Hippocampal formation (tissue), 2 donors: ENCODE data around the gene EEF1AKMT3.
A peak's percentile ranks its signal among the peaks of the same experiment; 100 is the strongest.

ENCODE experiments used
- DNase-seq, 2 donors: peaks; one replicate each; lab custom pipeline; 2025; lab: John Stamatoyannopoulos, UW

Gene EEF1AKMT3

GRCh38 chr12:57772429-57773322 is at the start of gene EEF1AKMT3:
TSS of gene EEF1AKMT3 (plus strand) at chr12:57772614. CDS start at chr12:57772725, 111 bp downstream.
- DNase-seq = peak in 1 of 2 donors; percentile 49

- DNase-seq = no peak
Observed at GRCh38 chr12:57722716-57723629, 49.4 kb upstream of the EEF1AKMT3 start.

- no peak for DNase-seq
Observed at GRCh38 chr12:57723630-57723962, 48.8 kb upstream of the EEF1AKMT3 start.

GRCh38 chr12:57724003-57724935 is 48.1 kb upstream of the EEF1AKMT3 start:
- no peak for DNase-seq

- no peak for DNase-seq
Observed at GRCh38 chr12:57724936-57725740, 47.3 kb upstream of the EEF1AKMT3 start.

- DNase-seq = no peak
Observed at GRCh38 chr12:57725851-57726150, 46.6 kb upstream of the EEF1AKMT3 start.

GRCh38 chr12:57726151-57726883 is 46.1 kb upstream of the EEF1AKMT3 start:
- peak; percentile 41 to 44 for DNase-seq

- no peak for DNase-seq
Observed at GRCh38 chr12:57726884-57727757, 45.3 kb upstream of the EEF1AKMT3 start.

- no peak for DNase-seq
Observed at GRCh38 chr12:57727758-57728395, 44.5 kb upstream of the EEF1AKMT3 start.

GRCh38 chr12:57729321-57729844 is 43.0 kb upstream of the EEF1AKMT3 start:
- no peak for DNase-seq

- no peak for DNase-seq
Observed at GRCh38 chr12:57730336-57731067, 41.9 kb upstream of the EEF1AKMT3 start.

- no peak for DNase-seq
Observed at GRCh38 chr12:57731411-57732080, 40.9 kb upstream of the EEF1AKMT3 start.

- DNase-seq = no peak
Observed at GRCh38 chr12:57732270-57732669, 40.1 kb upstream of the EEF1AKMT3 start.

GRCh38 chr12:57732726-57733593 is 39.5 kb upstream of the EEF1AKMT3 start:
- no peak for DNase-seq

- no peak for DNase-seq
Observed at GRCh38 chr12:57733928-57734327, 38.5 kb upstream of the EEF1AKMT3 start.

GRCh38 chr12:57734591-57734990 is 37.8 kb upstream of the EEF1AKMT3 start:
- DNase-seq = no peak
